Measurements from ENCODE around the gene ORC5.

The ORC5 gene

GRCh38 chr7:104124893-104125477, 82.8 kb downstream of the ORC5 start:
- no peak for DNase-seq (ENCODE audit: low read depth)

GRCh38 chr7:104124469-104124868, 83.3 kb downstream of the ORC5 start:
- DNase-seq (ENCODE audit: low read depth), result no peak

- no peak for DNase-seq (ENCODE audit: low read depth)
Observed at GRCh38 chr7:104123786-104124185, 84.0 kb downstream of the ORC5 start.

GRCh38 chr7:104113788-104114187, 94.0 kb downstream of the ORC5 start:
- no peak for DNase-seq (ENCODE audit: low read depth)

GRCh38 chr7:104112623-104113022, 95.2 kb downstream of the ORC5 start:
- no peak for DNase-seq (ENCODE audit: low read depth)

- DNase-seq (ENCODE audit: low read depth), result no peak
Observed at GRCh38 chr7:104111271-104111670, 96.5 kb downstream of the ORC5 start.

GRCh38 chr7:104106108-104106905, 101.5 kb downstream of the ORC5 start:
- no peak for DNase-seq (ENCODE audit: low read depth)

GRCh38 chr7:104098890-104099289, 108.9 kb downstream of the ORC5 start:
- no peak for DNase-seq (ENCODE audit: low read depth)

- DNase-seq (ENCODE audit: low read depth), result no peak
Observed at GRCh38 chr7:104096683-104097082, 111.1 kb downstream of the ORC5 start.

- no peak for DNase-seq (ENCODE audit: low read depth)
Observed at GRCh38 chr7:104093127-104093526, 114.7 kb downstream of the ORC5 start.

GRCh38 chr7:104091242-104091641, 116.6 kb downstream of the ORC5 start:
- DNase-seq (ENCODE audit: low read depth), result no peak

GRCh38 chr7:104089612-104090011, 118.2 kb downstream of the ORC5 start:
- no peak for DNase-seq (ENCODE audit: low read depth)

- no peak for DNase-seq (ENCODE audit: low read depth)
Observed at GRCh38 chr7:104089061-104089460, 118.8 kb downstream of the ORC5 start.

All from activated T-cell treated with anti-CD3 and anti-CD28 coated beads for 1 hour (primary cell).